Liver (tissue), 9 donors: ENCODE measurements around the gene PTPRD. TPM values are rescaled to one million over a fixed set of nuclear protein-coding genes. Genes with fewer than 3 reads are reported as not detected.

Source experiments
- DNase-seq: peaks from one replicate; pipeline ENCODE4 v3.0.0-alpha.2; 2017; ENCODE audit warnings: low spot score
- H3K27ac ChIP-seq, 2 donors: one replicate each; pipeline ENCODE4 v1.7.0; 2013; ENCODE audit warnings: inconsistent platforms in 2 of 2, low read length in 2 of 2, control low read depth in 1 of 2, low read depth in 1 of 2, mild to moderate bottlenecking in 1 of 2
- H3K27me3 ChIP-seq, 4 donors: one replicate each; pipeline versions ENCODE4 v1.6.1 to v1.7.0; 2013; ENCODE audit warnings: low read length in 3 of 4, inconsistent platforms in 1 of 4, mild to moderate bottlenecking in 1 of 4, moderate library complexity in 1 of 4; ENCODE audit not compliant: control insufficient read depth in 4 of 4, insufficient read depth in 4 of 4
- H3K36me3 ChIP-seq, 4 donors: one replicate each; pipeline versions ENCODE4 v1.6.1 to v1.7.0; 2013; ENCODE audit warnings: low read length in 3 of 4, mild to moderate bottlenecking in 3 of 4, low read depth in 1 of 4, moderate library complexity in 1 of 4; ENCODE audit not compliant: control insufficient read depth in 4 of 4, insufficient read depth in 3 of 4
- H3K4me1 ChIP-seq, 4 donors: one replicate each; pipeline versions ENCODE4 v1.6.1 to v1.7.0; 2013; ENCODE audit warnings: low read length in 3 of 4, mild to moderate bottlenecking in 3 of 4, moderate library complexity in 1 of 4; ENCODE audit not compliant: control insufficient read depth in 4 of 4, insufficient read depth in 4 of 4
- H3K4me3 ChIP-seq, 3 donors: one replicate each; pipeline versions ENCODE4 v1.6.1 to v1.7.0; 2013; ENCODE audit warnings: low read length in 3 of 3, control low read depth in 1 of 3, low read depth in 1 of 3, mild to moderate bottlenecking in 1 of 3
- H3K9ac ChIP-seq, 2 donors: one replicate each; pipeline ENCODE4 v1.7.0; 2013; ENCODE audit warnings: low read length in 2 of 2, mild to moderate bottlenecking in 2 of 2, moderate library complexity in 2 of 2, control low read depth in 1 of 2, low read depth in 1 of 2
- H3K9me3 ChIP-seq, 4 donors: one replicate each; pipeline versions ENCODE4 v1.6.1 to v1.7.0; 2013; ENCODE audit warnings: low read length in 3 of 4; ENCODE audit not compliant: control insufficient read depth in 4 of 4
- FOXA1 ChIP-seq: IDR thresholded peaks from 2 replicates; pipeline ENCODE4 v1.6.1; 2016; ENCODE audit warnings: antibody characterized with exemption
- FOXA2 ChIP-seq: IDR thresholded peaks from 2 replicates; pipeline ENCODE4 v1.6.1; 2016; ENCODE audit warnings: antibody characterized with exemption
- HNF4A ChIP-seq, 2 donors: conservative IDR thresholded peaks; 2 replicates each; pipeline ENCODE4 v1.6.1; 2016; ENCODE audit warnings: antibody characterized with exemption in 2 of 2, mild to moderate bottlenecking in 2 of 2
- NR2F2 ChIP-seq: IDR thresholded peaks from 2 replicates; pipeline ENCODE4 v1.6.1; 2016; ENCODE audit warnings: antibody characterized with exemption
- RAD21 ChIP-seq, 2 donors: IDR thresholded peaks; 2 replicates each; pipeline ENCODE4 v1.6.1; 2016; ENCODE audit warnings: antibody characterized with exemption in 2 of 2, mild to moderate bottlenecking in 2 of 2
- RXRA ChIP-seq, 2 donors: IDR thresholded peaks; 2 replicates each; pipeline ENCODE4 v1.6.1; 2017 to 2018; ENCODE audit warnings: antibody characterized with exemption in 2 of 2, mild to moderate bottlenecking in 1 of 2
- YY1 ChIP-seq: IDR thresholded peaks from 2 replicates; pipeline ENCODE4 v1.6.1; 2016; ENCODE audit warnings: antibody characterized with exemption, mild to moderate bottlenecking
- WGBS: extraction: QIAGEN DNeasy Blood & Tissue Kit; methylation state at CpG from one replicate; pipeline ENCODE4 v1.1.7; 2013; 5-methylcytosine and 5-hydroxymethylcytosine counted together
- polyA plus RNA-seq, 2 donors: library from polyadenylated mRNA; stranded (reverse) in 1 of 2; unstranded in 1 of 2; fragments of 200-250 nt in 1 of 2; fragments of >200 nt in 1 of 2; fragmentation: Nextera tagmentation in 1 of 2; extraction: Ambion mirVana in 1 of 2; gene quantifications; one replicate each; pipeline versions ENCODE4 v1.2.1 to v1.2.3, GENCODE V29; 2013 to 2015
- total RNA-seq, 2 donors: library from RNA; depleted of rRNA; stranded (reverse); fragments of >200 nt; gene quantifications; one replicate each; pipeline ENCODE4 v1.2.3, GENCODE V29; 2014
- TF ChIP-seq, protein P1 (sequence below): IDR thresholded peaks from 2 replicates; pipeline ENCODE4 v1.6.1; 2016; ENCODE audit warnings: antibody characterized with exemption, mild to moderate bottlenecking
- TF ChIP-seq, protein P2 (sequence below): IDR thresholded peaks from 2 replicates; pipeline ENCODE4 v1.6.1; 2016; ENCODE audit warnings: antibody characterized with exemption
- TF ChIP-seq, protein P3 (sequence below): IDR thresholded peaks from 2 replicates; pipeline ENCODE4 v1.6.1; 2016; ENCODE audit warnings: antibody characterized with exemption
- donor health status: healthy.
- donor health status: healthy.
- donor health status: healthy.
- donor health status: healthy.
- donor health status: healthy.

Gene PTPRD
- total and polyA plus RNA-seq, 4 donors, result 0.78 to 34.2 (median 4.7) TPM

DNA sequence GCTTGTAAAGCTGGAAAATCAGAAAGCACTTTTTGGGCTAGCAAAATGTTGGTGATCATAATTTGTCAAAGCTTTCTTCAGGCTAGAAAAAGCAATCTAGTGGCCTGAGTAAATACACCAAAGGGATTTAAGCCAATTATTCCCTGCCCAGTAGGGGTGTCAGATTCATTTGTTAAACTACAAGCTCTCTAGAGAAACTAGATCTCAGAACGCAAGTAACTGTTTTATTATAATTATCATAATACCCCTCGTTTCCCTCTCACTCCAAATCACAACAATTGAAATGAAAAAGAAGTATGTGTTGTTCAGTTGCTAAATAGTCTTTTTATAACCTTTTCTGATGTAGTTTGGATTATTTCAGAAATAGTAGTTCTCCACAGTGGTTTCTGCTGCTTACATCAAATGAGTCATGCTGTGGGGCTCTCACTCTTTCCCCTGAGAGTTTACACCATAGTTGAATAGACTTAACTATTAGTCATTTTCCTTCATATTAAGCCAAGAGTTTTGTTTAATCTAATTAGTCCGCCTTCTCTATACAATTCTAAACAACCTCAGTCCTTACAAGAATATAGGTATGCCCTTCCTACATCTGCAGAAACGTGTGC, 1894.6 kb downstream of the PTPRD start:
- 84% methylated on average over 4 of the region's 4 CpGs for WGBS
- no peaks in the 10 kb centered on the region for H3K4me1 ChIP-seq
- TF ChIP-seq, protein P1, sequence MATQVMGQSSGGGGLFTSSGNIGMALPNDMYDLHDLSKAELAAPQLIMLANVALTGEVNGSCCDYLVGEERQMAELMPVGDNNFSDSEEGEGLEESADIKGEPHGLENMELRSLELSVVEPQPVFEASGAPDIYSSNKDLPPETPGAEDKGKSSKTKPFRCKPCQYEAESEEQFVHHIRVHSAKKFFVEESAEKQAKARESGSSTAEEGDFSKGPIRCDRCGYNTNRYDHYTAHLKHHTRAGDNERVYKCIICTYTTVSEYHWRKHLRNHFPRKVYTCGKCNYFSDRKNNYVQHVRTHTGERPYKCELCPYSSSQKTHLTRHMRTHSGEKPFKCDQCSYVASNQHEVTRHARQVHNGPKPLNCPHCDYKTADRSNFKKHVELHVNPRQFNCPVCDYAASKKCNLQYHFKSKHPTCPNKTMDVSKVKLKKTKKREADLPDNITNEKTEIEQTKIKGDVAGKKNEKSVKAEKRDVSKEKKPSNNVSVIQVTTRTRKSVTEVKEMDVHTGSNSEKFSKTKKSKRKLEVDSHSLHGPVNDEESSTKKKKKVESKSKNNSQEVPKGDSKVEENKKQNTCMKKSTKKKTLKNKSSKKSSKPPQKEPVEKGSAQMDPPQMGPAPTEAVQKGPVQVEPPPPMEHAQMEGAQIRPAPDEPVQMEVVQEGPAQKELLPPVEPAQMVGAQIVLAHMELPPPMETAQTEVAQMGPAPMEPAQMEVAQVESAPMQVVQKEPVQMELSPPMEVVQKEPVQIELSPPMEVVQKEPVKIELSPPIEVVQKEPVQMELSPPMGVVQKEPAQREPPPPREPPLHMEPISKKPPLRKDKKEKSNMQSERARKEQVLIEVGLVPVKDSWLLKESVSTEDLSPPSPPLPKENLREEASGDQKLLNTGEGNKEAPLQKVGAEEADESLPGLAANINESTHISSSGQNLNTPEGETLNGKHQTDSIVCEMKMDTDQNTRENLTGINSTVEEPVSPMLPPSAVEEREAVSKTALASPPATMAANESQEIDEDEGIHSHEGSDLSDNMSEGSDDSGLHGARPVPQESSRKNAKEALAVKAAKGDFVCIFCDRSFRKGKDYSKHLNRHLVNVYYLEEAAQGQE, result no peak
- TF ChIP-seq RAD21 (IDR thresholded peaks at IDR 0.05) (no peak), HNF4A (conservative IDR thresholded peaks at IDR 0.05) (no peak), FOXA1 (no peak)
- TF ChIP-seq, protein P2, sequence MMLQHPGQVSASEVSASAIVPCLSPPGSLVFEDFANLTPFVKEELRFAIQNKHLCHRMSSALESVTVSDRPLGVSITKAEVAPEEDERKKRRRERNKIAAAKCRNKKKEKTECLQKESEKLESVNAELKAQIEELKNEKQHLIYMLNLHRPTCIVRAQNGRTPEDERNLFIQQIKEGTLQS, result no peak

DNA sequence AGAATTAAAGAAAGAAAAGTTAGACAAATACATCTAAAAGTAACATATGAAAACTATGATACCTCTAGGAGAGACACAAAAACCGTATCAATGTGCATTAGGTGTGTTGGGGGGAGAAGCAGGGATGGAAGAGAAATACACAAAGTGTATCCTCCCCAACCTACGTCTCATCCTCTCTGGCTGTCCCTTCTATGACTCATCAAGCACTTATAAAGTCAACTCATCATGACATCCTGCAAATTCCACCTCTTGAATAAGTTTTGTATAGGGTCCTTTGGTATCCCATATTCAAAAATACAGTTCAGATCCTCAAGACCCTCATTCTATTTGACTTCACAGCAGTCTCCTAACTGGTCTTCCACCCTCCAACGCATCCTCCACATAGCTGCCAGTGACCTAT, 1895.7 kb downstream of the PTPRD start:
- Histone ChIP-seq H3K9me3 (no peaks in the 10 kb centered on the region), H3K4me3 (no peak overlapping the region), H3K27me3 (no peaks in the 10 kb centered on the region), H3K9ac (no peak overlapping the region), H3K4me1 (no peaks in the 10 kb centered on the region), H3K27ac (no peak overlapping the region), H3K36me3 (no peaks in the 10 kb centered on the region)
- DNase-seq, result no peak
- WGBS, result 93% methylated on average over 3 of the region's 3 CpGs
- TF ChIP-seq RAD21 (IDR thresholded peaks at IDR 0.05), result no peak
- TF ChIP-seq, protein P1, result no peak
- no peak for TF ChIP-seq RXRA (IDR thresholded peaks at IDR 0.05)
- TF ChIP-seq, protein P3, sequence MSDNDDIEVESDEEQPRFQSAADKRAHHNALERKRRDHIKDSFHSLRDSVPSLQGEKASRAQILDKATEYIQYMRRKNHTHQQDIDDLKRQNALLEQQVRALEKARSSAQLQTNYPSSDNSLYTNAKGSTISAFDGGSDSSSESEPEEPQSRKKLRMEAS, result no peak
- TF ChIP-seq, protein P2, result no peak
- TF ChIP-seq FOXA2, result no peak
- no peak for TF ChIP-seq HNF4A (conservative IDR thresholded peaks at IDR 0.05)
- no peak for TF ChIP-seq YY1
- no peak for TF ChIP-seq NR2F2

More for the DNA sequence above, 1894.6 kb downstream of the PTPRD start:
- no peak overlapping the region for H3K4me3 ChIP-seq
- no peaks in the 10 kb centered on the region for H3K36me3 ChIP-seq
- H3K9ac ChIP-seq, result no peak overlapping the region
- DNase-seq, result no peak
- no peak overlapping the region for H3K27ac ChIP-seq
- H3K27me3 ChIP-seq, result no peaks in the 10 kb centered on the region
- no peaks in the 10 kb centered on the region for H3K9me3 ChIP-seq
